ENCODE measurements around the gene BEND5.

Gene BEND5

GRCh38 chr1:48679859-48680258 lies 96.8 kb downstream of the BEND5 start:
- no peak for DNase-seq (ENCODE audit: low read depth)

- DNase-seq (ENCODE audit: low read depth) = no peak
Measured at GRCh38 chr1:48678710-48679505, 97.8 kb downstream of the BEND5 start.

Data from stimulated activated CD8-positive, alpha-beta memory T cell treated with anti-CD3 and anti-CD28 coated beads, Interleukin-12 subunit alpha, Interleukin-12 subunit beta, amount 100 ng/mL, for 4 hours (primary cell).